Inferior parietal cortex (tissue), 1 donor: ENCODE results near the gene PYGO1.

Experiments used
- DNase-seq: peaks from one replicate; pipeline ENCODE4 v3.0.0-alpha.2; 2016; ENCODE audit errors: extremely low spot score

Gene PYGO1

GRCh38 chr15:55564347-55565145 is 23.6 kb downstream of the PYGO1 start:
- DNase-seq: no peak

DNA sequence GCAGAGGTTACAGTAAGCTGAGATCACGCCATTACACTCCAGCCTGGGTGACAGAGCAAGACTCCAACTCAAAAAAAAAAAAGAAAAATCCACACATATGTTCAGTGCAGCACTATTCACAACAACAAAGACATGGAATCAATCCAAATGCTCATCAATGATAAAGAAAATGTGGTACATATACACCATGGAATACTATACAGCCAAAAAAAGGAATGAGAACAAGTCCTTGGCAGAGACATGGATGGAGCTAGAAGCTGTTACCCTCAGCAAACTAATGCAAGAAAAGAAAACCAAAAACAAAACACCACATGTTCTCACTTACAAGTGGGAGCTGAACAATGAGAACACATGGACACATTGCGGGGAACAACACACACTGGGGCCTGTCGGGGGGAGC is 25.5 kb downstream of the PYGO1 start:
- no peak for DNase-seq

GRCh38 chr15:55555089-55555488 is 33.1 kb downstream of the PYGO1 start:
- DNase-seq: no peak

DNA sequence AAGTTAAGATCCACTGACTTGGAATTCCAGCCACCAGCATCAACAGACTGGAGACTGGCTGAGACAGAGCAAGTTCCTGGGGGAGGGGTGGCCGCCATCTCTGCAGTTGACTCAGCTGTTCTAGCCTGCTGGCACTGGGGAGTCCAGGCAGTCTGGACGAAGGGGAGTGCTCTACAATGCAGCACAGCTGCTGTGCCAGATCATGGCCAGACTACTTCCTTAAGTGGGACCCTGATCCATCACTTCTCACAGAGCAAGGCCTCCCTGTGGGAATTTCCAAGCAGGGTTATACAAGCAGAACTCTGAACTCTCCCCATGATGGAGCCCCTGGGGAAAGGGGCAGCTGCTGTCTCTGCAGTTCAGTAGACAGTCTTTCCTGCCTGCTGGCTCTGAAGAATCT is 35.2 kb downstream of the PYGO1 start:
- no peak for DNase-seq

DNA sequence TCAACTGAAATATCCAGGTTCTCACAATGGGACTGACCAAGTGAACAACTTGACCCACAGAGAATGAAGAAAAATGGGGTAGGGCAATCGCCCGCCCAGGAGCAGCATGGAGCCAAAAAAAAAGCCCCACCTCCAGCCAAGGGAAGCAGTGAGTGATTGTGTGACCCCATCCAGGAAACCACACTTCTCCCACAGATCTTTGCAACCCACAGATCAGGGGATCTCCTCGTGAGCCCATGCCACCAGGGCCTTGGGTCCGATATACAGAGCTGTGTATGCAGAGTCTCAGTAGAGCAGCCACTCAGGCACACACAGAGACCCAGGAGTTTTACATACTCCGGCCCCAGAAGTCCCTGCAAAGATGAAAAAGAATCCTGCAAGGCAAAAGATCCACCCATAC is 35.7 kb downstream of the PYGO1 start:
- DNase-seq: no peak

- no peak for DNase-seq
Observed at GRCh38 chr15:55549305-55549704, 38.8 kb downstream of the PYGO1 start.

GRCh38 chr15:55546718-55547117 is 41.4 kb downstream of the PYGO1 start:
- DNase-seq: no peak

GRCh38 chr15:55535436-55535835 is 52.7 kb downstream of the PYGO1 start:
- DNase-seq: no peak

GRCh38 chr15:55532944-55533343 is 55.2 kb downstream of the PYGO1 start:
- no peak for DNase-seq

DNA sequence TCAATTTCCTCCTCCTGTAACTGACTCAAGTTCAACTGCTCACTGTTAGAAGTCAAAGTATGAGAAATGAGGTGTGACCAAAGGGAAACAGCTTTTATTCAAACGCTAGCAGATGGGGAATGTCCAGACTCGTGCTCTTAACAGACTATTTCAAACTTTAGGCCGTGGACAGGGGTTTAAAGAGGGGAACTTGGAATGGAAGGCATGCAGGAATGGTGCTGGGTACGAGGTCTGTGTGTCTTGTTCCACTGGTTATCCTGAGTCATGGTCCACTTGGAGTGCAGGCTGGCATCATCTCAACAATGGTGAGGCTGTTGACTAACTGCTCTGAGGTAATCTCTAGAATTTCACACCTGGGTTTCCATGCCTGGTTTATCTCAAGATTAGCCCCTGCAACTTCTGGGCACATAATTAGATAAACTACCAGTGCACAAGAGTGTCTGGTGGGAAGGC is 57.3 kb downstream of the PYGO1 start:
- no peak for DNase-seq

GRCh38 chr15:55528812-55529211 is 59.3 kb downstream of the PYGO1 start:
- no peak for DNase-seq

DNA sequence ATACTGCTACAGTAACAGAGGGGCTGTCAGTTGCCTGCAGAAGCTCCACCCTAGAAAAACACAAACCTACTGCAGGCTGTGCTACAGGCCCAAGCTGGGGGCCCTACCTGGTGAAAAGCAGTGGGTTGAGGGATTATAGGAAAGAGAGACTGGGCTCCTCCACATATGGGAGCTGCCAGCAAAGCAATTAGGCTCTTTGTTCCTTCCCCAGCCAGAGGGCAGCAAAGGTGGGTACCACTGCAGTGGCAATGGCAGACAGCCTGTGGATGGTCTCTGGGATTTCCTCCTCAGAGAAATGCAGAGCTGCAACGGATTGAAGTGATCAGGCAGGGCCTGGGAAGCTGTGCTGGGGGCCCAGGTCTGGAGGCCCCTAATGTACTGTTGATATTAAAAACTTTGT is 61.0 kb downstream of the PYGO1 start:
- no peak for DNase-seq

- peak; percentile 5 for DNase-seq
Observed at GRCh38 chr15:55526559-55527036, 61.5 kb downstream of the PYGO1 start.

DNA sequence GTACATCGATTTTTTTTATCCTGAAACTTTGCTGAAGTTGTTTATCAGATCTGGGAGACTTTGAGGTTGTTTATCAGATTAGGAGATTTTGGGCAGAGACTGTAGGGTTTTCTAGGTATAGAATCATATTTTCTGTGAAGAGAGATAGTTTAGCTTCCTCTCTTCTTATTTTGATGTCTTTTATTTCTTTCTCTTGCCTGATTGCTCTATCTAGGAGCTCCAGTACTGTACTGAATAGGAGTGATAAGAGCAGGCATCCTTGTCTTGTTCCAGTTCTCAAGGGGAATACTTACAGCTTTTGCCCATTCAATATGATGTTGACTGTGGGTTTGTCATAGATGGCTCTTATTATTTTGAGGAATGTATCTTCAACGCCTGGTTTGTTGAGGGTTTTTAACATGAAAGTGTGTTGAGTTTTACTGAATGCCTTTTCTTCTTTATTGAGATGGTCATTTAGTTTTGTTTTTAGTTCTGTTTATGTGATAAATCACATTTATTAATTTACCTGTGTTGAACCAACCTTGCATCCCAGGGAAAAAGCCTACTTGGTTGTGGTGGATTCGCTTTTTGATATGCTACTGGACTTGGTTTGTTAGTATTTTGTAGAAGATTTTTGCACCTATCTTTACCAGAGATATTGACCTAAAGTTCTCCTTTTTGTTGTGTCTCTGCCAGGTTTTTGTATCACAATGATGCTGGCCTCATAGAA is 65.2 kb downstream of the PYGO1 start:
- DNase-seq: no peak

- DNase-seq: no peak
Observed at GRCh38 chr15:55518641-55519040, 69.5 kb downstream of the PYGO1 start.

DNA sequence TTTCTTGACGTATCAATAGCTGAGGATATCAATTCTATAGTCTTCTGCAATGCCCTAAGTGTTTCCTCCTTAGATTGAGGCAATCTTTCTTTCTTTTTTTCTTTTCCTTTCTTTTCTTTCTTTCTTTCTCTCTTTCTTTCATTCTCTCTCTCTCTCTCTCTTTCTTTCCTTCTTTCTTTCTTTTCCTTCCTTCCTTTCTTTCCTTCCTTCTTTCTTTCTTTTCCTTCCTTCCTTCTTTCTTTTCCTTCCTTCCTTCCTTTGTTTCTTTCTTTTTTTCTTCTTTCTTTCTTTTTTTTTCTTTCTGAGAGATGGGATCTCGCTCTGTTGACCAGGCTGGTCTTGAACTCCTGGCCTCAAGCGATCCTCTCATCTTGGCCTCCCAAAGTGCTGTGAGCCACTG is 70.1 kb downstream of the PYGO1 start:
- no peak for DNase-seq

DNA sequence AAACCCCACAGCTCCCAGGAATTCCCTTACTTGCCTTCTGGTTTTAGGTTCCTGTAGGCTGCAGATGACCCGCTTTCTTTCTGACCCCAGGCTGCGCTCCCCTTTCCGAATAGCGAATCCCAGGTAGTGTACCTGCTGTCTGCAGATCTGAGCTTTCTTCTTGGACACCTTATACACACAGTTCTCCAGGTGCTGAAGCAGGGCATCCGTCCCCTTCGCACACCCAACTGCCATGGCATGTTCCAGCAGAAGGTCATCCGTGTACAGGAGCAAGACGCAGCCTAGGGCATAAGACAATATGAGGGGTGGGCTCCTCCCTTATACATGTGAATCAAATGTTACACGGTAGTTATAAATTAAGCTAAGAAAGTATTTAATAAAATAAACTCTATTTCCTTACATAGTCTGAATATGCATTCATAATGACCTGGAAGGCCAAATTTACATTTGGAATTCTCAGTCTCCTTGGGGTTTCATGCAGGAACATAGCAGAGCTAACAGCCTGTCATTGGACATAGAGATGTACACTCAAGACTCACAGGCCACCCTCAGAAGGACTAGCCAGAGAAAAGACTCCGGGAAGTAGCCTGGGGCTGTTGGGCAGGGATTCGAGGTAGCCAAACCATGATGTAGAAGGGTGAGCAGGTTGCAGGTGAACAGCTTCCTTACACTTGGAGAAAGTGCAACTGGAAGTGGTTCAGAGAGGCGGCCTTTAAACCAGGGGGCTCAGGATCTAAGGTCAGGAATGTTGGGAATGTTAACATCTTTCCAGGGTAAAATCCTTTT is 72.0 kb downstream of the PYGO1 start:
- DNase-seq: no peak

DNA sequence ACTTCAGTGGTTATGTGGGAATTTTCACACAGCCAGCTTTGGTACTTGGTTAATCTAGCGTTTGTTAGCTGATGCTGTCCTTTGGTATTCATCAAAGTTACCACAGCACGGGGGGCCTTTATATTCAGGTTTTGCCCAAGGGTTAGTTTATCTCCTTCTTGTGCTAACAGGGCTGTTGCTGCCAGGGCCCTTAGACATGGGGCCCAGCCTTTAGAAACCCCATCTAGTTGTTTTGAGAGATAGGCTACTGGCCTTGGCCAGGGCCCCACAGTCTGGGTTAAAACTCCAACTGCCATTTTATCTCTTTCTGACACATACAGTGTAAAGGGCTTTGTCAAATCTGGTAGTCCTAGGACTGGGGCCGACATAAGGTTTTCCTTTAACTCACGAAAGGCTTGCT is 72.7 kb downstream of the PYGO1 start:
- no peak for DNase-seq

GRCh38 chr15:55514414-55514850 is 73.7 kb downstream of the PYGO1 start:
- DNase-seq: no peak

GRCh38 chr15:55513621-55514413 is 74.3 kb downstream of the PYGO1 start:
- DNase-seq: peak; percentile 16

DNA sequence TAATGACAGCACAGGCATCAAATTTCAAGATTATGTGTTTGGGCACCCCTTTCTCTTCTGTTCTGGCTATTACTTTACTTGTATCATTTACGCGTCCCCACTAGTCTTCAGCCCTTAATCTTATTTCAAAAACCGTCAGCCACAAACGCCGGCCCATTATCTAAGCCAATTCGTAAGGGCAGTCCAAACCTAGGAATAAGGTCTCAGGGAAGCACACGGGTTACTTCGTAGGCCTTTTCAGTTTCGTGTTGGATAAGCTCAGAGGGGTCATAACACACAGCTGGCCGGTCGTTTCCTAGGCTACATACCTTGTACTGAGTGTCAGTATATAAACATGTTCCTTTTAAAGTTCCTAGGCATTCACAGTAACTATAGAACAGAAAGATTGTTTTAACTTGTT is 75.0 kb downstream of the PYGO1 start:
- no peak for DNase-seq
